Prostate gland (tissue), 2 donors: Measurements from ENCODE around the gene ACRBP. TPM values are rescaled to one million over a fixed set of nuclear protein-coding genes. Genes with fewer than 3 reads are reported as not detected.

Source experiments
- DNase-seq: peaks from one replicate; pipeline ENCODE4 v3.0.0-alpha.2; 2019; ENCODE audit warnings: low spot score
- H3K27ac ChIP-seq, 2 donors: fragments of 200-600 bp; sonication (generic); 2 replicates each; pipeline ENCODE4 v1.5.1; 2017 to 2019
- H3K27me3 ChIP-seq: fragments of 200-600 bp; sonication (generic); replicated peaks from 2 replicates; pipeline ENCODE4 v1.5.1; 2019; ENCODE audit not compliant: insufficient read depth
- H3K36me3 ChIP-seq, 2 donors: fragments of 200-600 bp; sonication (generic); 1 replicate in 1 of 2; 2 replicates in 1 of 2; pipeline versions ENCODE4 v1.5.1 to v1.8.1; 2017 to 2019
- H3K4me1 ChIP-seq: fragments of 200-600 bp; sonication (generic); replicated peaks from 2 replicates; pipeline ENCODE4 v1.5.1; 2019
- H3K4me3 ChIP-seq, 2 donors: fragments of 200-600 bp; sonication (generic); 2 replicates each; pipeline ENCODE4 v1.5.1; 2017 to 2019
- H3K9me3 ChIP-seq: fragments of 200-600 bp; sonication (generic); 2 replicates; pipeline ENCODE4 v1.5.1; 2017
- POLR2A ChIP-seq: fragments of 450-650 bp; IDR thresholded peaks from one replicate; pipeline ENCODE4 v1.6.1; 2016; ENCODE audit warnings: antibody characterized with exemption, mild to moderate bottlenecking
- POLR2AphosphoS5 ChIP-seq: sonication (generic); formaldehyde crosslinking; IDR thresholded peaks from one replicate; pipeline ENCODE4 v1.6.1; 2017; ENCODE audit warnings: antibody characterized with exemption
- WGBS: methylation state at CpG from one replicate; pipeline ENCODE4 v1.1.5; 2018; 5-methylcytosine and 5-hydroxymethylcytosine counted together
- intact Hi-C: fragments of 100-400 bp; cut with DNase I; formaldehyde crosslinking; loops from one replicate; pipeline ENCODE4 v1.14.2; 2022
- total RNA-seq, 2 donors: library from RNA; depleted of rRNA; stranded (reverse); fragments of >200 nt; gene quantifications; one replicate each; pipeline ENCODE4 v1.1.0, GENCODE V29; 2016
- TF ChIP-seq, protein P1 (sequence below), 4 experiments: fragments of 200-600 bp in 2 of 4; fragments of 450-650 bp in 2 of 4; sonication (generic) in 2 of 4; IDR thresholded peaks; 1 replicate in 3 of 4; 2 replicates in 1 of 4; pipeline ENCODE4 v1.5.1; 2016 to 2019; ENCODE audit warnings: antibody characterized with exemption in 4 of 4, mild to moderate bottlenecking in 2 of 4, moderate library complexity in 2 of 4

Gene ACRBP
- 10 to 100 TPM in 1 of 2 donors, 1 to 10 TPM in 1; 2.3 to 49.6 TPM for total RNA-seq

GRCh38 chr12:6647083-6647604, at the start of gene ACRBP:
Gene ACRBP, minus strand, starts transcription at chr12:6647432. Its CDS starts 66 bp downstream, at chr12:6647366.
- intact Hi-C loops: no loop called here
- Histone ChIP-seq H3K27ac (no peak within 1 kb of the TSS), H3K4me1 (no peaks in the 10 kb centered on the region), H3K27me3 (no peaks in the 10 kb centered on the region), H3K36me3 (peaks cover 0 to 4% of the 10 kb centered on the region in 2 donors), H3K9me3 (no peaks in the 10 kb centered on the region), H3K4me3 (peak within 1 kb of the TSS; percentile 17 to 24)
- peak; percentile 53 for DNase-seq
- WGBS: 12% methylated on average over 38 of the region's 38 CpGs
- TF ChIP-seq, protein P1, sequence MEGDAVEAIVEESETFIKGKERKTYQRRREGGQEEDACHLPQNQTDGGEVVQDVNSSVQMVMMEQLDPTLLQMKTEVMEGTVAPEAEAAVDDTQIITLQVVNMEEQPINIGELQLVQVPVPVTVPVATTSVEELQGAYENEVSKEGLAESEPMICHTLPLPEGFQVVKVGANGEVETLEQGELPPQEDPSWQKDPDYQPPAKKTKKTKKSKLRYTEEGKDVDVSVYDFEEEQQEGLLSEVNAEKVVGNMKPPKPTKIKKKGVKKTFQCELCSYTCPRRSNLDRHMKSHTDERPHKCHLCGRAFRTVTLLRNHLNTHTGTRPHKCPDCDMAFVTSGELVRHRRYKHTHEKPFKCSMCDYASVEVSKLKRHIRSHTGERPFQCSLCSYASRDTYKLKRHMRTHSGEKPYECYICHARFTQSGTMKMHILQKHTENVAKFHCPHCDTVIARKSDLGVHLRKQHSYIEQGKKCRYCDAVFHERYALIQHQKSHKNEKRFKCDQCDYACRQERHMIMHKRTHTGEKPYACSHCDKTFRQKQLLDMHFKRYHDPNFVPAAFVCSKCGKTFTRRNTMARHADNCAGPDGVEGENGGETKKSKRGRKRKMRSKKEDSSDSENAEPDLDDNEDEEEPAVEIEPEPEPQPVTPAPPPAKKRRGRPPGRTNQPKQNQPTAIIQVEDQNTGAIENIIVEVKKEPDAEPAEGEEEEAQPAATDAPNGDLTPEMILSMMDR (IDR thresholded peaks at IDR 0.05): no peak
- TF ChIP-seq POLR2AphosphoS5: peak; percentile 37
- peak; percentile 28 for TF ChIP-seq POLR2A

GRCh38 chr12:6695313-6696045, 48.2 kb upstream of the ACRBP start:
- H3K27me3 ChIP-seq: peaks cover 12% of the 10 kb centered on the region

DNA sequence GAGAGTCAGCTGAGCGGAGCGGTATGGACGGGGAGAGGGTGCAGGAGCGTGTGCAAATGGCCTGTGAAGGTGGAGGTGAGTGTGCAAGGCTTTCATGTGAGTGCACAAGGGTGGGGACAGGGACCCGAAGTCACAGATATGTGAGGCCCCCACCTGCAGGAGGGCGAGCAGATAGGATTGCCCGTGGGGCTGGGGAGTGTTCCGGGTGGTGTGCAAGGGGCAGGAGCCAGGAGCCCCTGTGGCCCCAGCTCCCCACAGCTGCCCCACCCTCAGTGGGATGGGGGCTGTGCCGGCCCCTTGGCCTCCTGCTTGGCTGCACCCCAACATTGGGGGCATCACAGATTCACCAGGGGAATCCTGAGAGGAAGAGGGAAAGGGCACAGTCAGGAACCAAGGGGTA, 47.5 kb upstream of the ACRBP start:
- Histone ChIP-seq H3K27ac (no peak overlapping the region), H3K4me1 (no peaks in the 10 kb centered on the region), H3K36me3 (no peaks in the 10 kb centered on the region), H3K9me3 (no peaks in the 10 kb centered on the region), H3K27me3 (peaks cover 5% of the 10 kb centered on the region), H3K4me3 (no peak overlapping the region)
- TF ChIP-seq POLR2AphosphoS5 (no peak), POLR2A (no peak)
- TF ChIP-seq, protein P1 (IDR thresholded peaks at IDR 0.05): no peak
- 79% methylated on average over 9 of the region's 9 CpGs for WGBS
- intact Hi-C loops: no loop called here
- no peak for DNase-seq

More at GRCh38 chr12:6695313-6696045, 48.2 kb upstream of the ACRBP start:
- Histone ChIP-seq H3K27ac (no peak overlapping the region), H3K9me3 (no peaks in the 10 kb centered on the region), H3K4me3 (no peak overlapping the region), H3K36me3 (no peaks in the 10 kb centered on the region), H3K4me1 (no peaks in the 10 kb centered on the region)
- intact Hi-C loops: no loop called here
- no peak for DNase-seq
- no peak for TF ChIP-seq POLR2AphosphoS5
- TF ChIP-seq POLR2A: no peak
- TF ChIP-seq, protein P1 (IDR thresholded peaks at IDR 0.05): no peak
- 69% methylated on average over 11 of the region's 11 CpGs for WGBS

- Histone ChIP-seq H3K36me3 (no peaks in the 10 kb centered on the region), H3K9me3 (no peaks in the 10 kb centered on the region), H3K27ac (no peak overlapping the region), H3K27me3 (peaks cover 3% of the 10 kb centered on the region), H3K4me3 (no peak overlapping the region), H3K4me1 (no peaks in the 10 kb centered on the region)
- DNase-seq: no peak
- intact Hi-C loops: no loop called here
- TF ChIP-seq POLR2AphosphoS5 (no peak), POLR2A (no peak)
- TF ChIP-seq, protein P1 (IDR thresholded peaks at IDR 0.05): no peak
- WGBS: 82% methylated on average over 4 of the region's 4 CpGs
Observed at GRCh38 chr12:6693832-6694355, 46.7 kb upstream of the ACRBP start.

- no peak overlapping the region for H3K27ac ChIP-seq
- H3K4me1 ChIP-seq: no peaks in the 10 kb centered on the region
- intact Hi-C loops: no loop called here
- H3K27me3 ChIP-seq: no peaks in the 10 kb centered on the region
- WGBS: 63% methylated on average over 2 of the region's 2 CpGs
- TF ChIP-seq POLR2A (no peak), POLR2AphosphoS5 (no peak)
- TF ChIP-seq, protein P1 (IDR thresholded peaks at IDR 0.05): no peak
- no peaks in the 10 kb centered on the region for H3K9me3 ChIP-seq
- DNase-seq: no peak
- no peak overlapping the region for H3K4me3 ChIP-seq
- no peaks in the 10 kb centered on the region for H3K36me3 ChIP-seq
Observed at GRCh38 chr12:6692888-6693287, 45.7 kb upstream of the ACRBP start.
